Forelimb muscle (tissue), 1 donor: Measurements from ENCODE around the gene PDK4. TPM values are rescaled to one million over a fixed set of nuclear protein-coding genes. Genes with fewer than 3 reads are reported as not detected.

ENCODE experiments used
- polyA plus RNA-seq: library from polyadenylated mRNA; unstranded; fragments of 120-200 nt; gene quantifications from one replicate; pipeline ENCODE4 v1.2.1, GENCODE V29; 2013; ENCODE audit not compliant: insufficient read length

PDK4 gene
- polyA plus RNA-seq, 1 donor, result 12.9 TPM

Other genes starting within 250 kb of the PDK4 start
- gene PON3, start 200.1 kb downstream of the PDK4 start, polyA plus RNA-seq, result 3.8 TPM
- gene PON2, start 161.5 kb downstream of the PDK4 start, polyA plus RNA-seq, result 115 TPM
- gene ASB4, start 110.6 kb downstream of the PDK4 start, polyA plus RNA-seq, result 32.5 TPM
- gene DYNC1I1, start 176.0 kb upstream of the PDK4 start, polyA plus RNA-seq, result 0.68 TPM